SK-N-MC (cell line): ENCODE data around the gene BTG2.

Experiments used
- DNase-seq: peaks from one replicate; pipeline ENCODE4 v3.0.0-alpha.2; 2011; ENCODE audit warnings: low read depth, low spot score
- H3K27ac ChIP-seq: fragments of 200-600 bp; sonication (generic); 2 replicates; pipeline ENCODE4 v1.5.1; 2016; ENCODE audit warnings: mixed run types
- H3K36me3 ChIP-seq: fragments of 200-600 bp; sonication (generic); 2 replicates; pipeline ENCODE4 v1.6.1; 2017; ENCODE audit warnings: antibody characterized with exemption, low read length, mixed read lengths; ENCODE audit not compliant: insufficient read depth
- H3K4me3 ChIP-seq: fragments of 200-600 bp; sonication (generic); 2 replicates; pipeline ENCODE4 v1.5.1; 2016
- H3K9ac ChIP-seq: fragments of 200-600 bp; sonication (generic); 2 replicates; pipeline ENCODE4 v1.8.0; 2017; ENCODE audit warnings: mixed run types, mixed read lengths; ENCODE audit not compliant: insufficient read length
- H3K9me3 ChIP-seq: fragments of 200-600 bp; sonication (generic); 2 replicates; pipeline ENCODE4 v1.6.1; 2017; ENCODE audit warnings: low read depth, mild to moderate bottlenecking, antibody characterized with exemption, low read length, moderate library complexity, mixed read lengths
- EZH2 ChIP-seq: fragments of 200-600 bp; sonication (generic); IDR thresholded peaks from one replicate; pipeline ENCODE4 v1.6.1; 2017; ENCODE audit warnings: antibody characterized with exemption
- FOXP2 ChIP-seq: optimal IDR thresholded peaks from 2 replicates; pipeline ENCODE3; 2011; ENCODE audit warnings: mild to moderate bottlenecking, moderate library complexity; ENCODE audit not compliant: insufficient read depth; ENCODE audit errors: extremely low read length, control extremely low read depth
- POLR2AphosphoS5 ChIP-seq: IDR thresholded peaks from 2 replicates; pipeline ENCODE4 v1.6.1; 2012; ENCODE audit warnings: mild to moderate bottlenecking, low read depth, low read length, borderline replicate concordance

Gene BTG2

DNA sequence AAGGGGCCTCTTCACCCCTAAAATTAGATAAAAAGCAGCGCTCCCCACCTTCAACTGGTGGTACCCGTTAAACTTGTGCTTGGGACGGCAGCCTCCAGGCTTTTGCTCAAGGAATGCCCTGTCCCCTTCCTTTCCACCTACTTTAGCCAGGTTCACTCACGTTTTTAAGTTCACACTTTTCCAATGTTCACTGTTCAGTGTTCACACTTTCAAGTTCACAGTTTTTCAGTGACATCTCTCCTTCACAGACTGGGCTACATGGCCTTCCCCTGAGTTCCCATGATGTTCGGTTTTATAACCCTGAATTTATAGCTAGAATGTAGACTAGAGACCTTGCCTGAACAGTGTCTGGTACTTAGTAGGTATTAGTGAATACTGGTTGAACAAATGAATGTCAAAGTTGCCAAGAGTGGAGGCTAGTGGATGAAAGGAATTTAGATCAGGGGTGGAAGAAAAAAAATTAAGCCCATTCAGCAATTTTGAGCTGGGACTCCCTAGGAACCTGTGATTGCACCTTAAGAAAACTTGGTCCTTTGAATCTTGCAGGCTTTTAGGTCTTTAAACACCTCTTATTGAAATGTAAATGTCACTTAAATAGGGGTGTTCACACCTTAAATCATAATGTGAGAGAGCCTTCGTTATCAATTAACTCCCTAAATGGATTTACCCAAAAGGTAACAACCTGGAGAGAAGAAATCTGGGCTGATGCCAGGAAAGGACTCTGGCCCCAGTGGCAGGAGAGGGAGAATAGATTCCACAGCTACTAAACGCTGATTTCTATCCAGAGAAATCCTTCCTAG lies 12.3 kb downstream of the BTG2 start:
- no peak for DNase-seq
- Histone ChIP-seq H3K36me3 (no peaks in the 10 kb centered on the region), H3K27ac (peak overlapping the region; percentile 95), H3K9me3 (no peaks in the 10 kb centered on the region), H3K9ac (peak overlapping the region; percentile 49), H3K4me3 (no peak overlapping the region)
- no peak for TF ChIP-seq POLR2AphosphoS5
- TF ChIP-seq FOXP2 = no peak
- TF ChIP-seq EZH2 = no peak

DNA sequence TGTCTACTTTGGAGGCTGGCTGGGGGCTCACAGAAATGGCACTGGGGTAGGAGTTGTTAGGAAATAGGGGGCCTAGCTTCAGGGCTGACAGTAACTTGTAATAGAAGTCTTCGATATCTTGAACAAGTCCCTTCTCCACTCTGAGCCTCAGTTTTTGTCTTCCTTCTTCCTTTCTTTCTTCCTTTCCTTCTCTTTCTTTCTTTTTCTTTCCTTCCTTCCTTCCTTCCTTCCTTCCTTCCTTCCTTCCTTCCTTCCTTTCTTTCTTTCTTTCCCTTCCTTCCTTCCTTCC lies 12.9 kb downstream of the BTG2 start:
- TF ChIP-seq POLR2AphosphoS5 (no peak), FOXP2 (no peak), EZH2 (no peak)
- Histone ChIP-seq H3K9me3 (no peaks in the 10 kb centered on the region), H3K4me3 (no peak overlapping the region), H3K27ac (peak overlapping the region; percentile 95), H3K9ac (peak overlapping the region; percentile 49), H3K36me3 (no peaks in the 10 kb centered on the region)
- peak; percentile 76 for DNase-seq

GRCh38 chr1:203320591-203321272 lies 15.4 kb downstream of the BTG2 start:
- no peak for DNase-seq
- Histone ChIP-seq H3K27ac (no peak overlapping the region), H3K9me3 (no peaks in the 10 kb centered on the region), H3K36me3 (no peaks in the 10 kb centered on the region), H3K4me3 (no peak overlapping the region), H3K9ac (no peak overlapping the region)
- no peak for TF ChIP-seq FOXP2
- no peak for TF ChIP-seq EZH2
- no peak for TF ChIP-seq POLR2AphosphoS5

DNA sequence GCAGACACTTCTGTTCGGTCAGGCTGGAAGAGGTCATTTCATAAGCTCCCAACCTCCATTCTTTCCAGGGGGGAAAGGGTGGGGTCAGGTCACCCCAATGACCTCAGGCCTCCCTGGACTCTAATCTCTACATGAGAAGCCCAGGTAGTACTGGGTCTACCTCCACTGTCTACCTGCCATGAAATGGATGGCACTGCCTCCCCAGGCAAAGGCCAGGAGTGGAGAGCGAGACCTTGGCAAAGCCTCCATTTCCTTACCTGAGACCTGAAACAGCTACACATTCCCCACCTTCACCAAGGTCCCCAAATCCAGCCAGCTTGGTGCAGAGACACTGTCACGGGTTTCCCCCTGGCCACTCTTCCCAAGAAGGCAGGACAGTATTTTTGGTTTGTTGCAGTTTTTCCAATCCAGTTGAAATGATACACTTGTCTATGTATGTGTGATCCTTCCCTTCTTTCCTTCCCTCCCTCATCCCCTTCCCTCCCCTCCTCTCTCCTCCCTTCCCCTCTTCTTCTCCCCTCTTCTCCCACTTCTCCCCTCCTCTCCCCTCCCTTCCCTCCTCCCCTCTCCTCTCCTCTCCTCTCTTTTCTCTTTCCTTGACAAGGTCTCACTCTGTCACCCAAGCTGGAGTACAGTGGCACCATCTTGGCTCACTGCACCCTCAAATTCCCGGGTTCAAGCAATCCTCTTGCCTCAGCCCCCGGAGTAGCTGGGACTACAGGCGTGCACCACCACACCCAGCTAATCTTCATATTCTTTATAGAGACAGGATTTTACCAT lies 16.1 kb downstream of the BTG2 start:
- H3K9ac ChIP-seq = no peak overlapping the region
- TF ChIP-seq EZH2 (no peak), FOXP2 (no peak), POLR2AphosphoS5 (no peak)
- no peaks in the 10 kb centered on the region for H3K9me3 ChIP-seq
- H3K4me3 ChIP-seq = no peak overlapping the region
- no peak for DNase-seq
- H3K27ac ChIP-seq = no peak overlapping the region
- H3K36me3 ChIP-seq = no peaks in the 10 kb centered on the region

- H3K9me3 ChIP-seq = no peaks in the 10 kb centered on the region
- DNase-seq = no peak
- no peak overlapping the region for H3K4me3 ChIP-seq
- TF ChIP-seq FOXP2 = no peak
- no peak for TF ChIP-seq EZH2
- no peak for TF ChIP-seq POLR2AphosphoS5
- no peaks in the 10 kb centered on the region for H3K36me3 ChIP-seq
- H3K9ac ChIP-seq = no peak overlapping the region
- no peak overlapping the region for H3K27ac ChIP-seq
These were observed 17.3 kb downstream of the BTG2 start for GRCh38 chr1:203322500-203323179.

DNA sequence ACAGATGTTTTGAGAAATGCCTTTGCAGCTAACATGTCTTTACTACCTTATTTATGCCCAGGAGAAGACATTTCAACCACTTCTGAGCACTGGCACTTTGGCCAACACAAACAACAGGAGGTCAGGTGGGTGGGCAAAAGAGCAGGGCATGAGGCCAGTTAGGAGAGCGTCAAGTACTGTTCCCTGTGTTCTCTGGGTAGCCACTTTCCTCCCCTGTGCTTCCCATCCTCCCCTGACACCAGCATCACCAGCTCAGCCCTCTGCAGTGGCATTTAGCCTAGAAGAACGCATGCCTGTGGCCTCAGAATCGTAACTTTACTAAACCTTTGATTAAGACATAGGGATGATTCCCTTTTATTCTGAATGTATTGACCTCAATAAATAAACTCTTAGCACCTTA lies 18.3 kb downstream of the BTG2 start:
- Histone ChIP-seq H3K9ac (no peak overlapping the region), H3K36me3 (no peaks in the 10 kb centered on the region), H3K9me3 (no peaks in the 10 kb centered on the region), H3K4me3 (no peak overlapping the region), H3K27ac (no peak overlapping the region)
- TF ChIP-seq EZH2 = no peak
- DNase-seq = no peak

DNA sequence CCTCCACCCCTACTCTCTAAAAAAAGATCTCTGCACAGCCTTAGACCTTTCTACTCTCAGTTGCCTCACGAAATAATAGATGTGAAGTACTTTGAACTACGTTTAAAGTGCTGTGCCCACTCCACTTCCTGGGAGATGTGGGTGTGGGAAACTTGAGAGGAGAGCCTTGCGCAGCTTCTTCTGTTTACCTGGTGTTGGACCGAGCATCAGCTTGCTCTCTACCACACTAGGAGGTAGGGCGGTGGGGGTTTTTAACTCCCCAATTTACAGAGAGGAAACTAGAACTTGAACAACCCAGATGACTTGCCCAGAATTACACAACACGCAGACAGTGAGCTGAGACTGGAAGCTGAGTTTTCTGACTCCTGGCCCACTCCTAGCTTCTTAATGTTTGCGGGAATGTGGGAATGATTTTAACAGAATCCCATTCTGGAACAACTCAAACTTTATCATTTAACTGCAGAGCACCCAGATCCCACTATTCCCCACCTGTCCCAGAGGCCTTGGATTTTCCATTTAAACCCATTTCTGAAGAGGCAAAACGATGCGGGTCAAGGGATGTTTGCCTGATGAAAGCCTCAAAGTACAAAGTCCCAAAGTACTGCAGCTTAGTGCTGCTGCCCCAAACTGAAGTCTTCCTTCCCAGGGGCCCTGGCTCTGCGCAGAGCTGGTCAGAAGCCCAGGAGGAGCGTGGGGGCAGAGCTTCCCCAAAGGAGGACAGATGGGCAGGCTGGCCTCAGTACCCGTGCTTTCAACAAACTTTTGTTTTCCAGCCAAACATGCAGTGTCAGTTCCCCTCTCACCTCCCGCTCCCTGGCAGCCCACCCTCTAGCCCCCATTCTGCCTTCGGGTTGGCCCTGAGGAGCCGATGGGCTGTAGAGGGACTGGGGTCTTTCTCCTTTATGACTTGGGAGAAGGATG lies 19.0 kb downstream of the BTG2 start:
- TF ChIP-seq POLR2AphosphoS5 (no peak), EZH2 (no peak), FOXP2 (no peak)
- H3K4me3 ChIP-seq = no peak overlapping the region
- H3K9ac ChIP-seq = no peak overlapping the region
- H3K36me3 ChIP-seq = no peaks in the 10 kb centered on the region
- H3K9me3 ChIP-seq = no peaks in the 10 kb centered on the region
- DNase-seq = no peak
- no peak overlapping the region for H3K27ac ChIP-seq
